Bronchial smooth muscle cell (primary cell): ENCODE data around the gene HCST. TPM values are rescaled to one million over a fixed set of nuclear protein-coding genes. Genes with fewer than 3 reads are reported as not detected.

ENCODE experiments used
- total RNA-seq: library from RNA; depleted of rRNA; stranded (reverse); fragments of >200 nt; gene quantifications from 2 replicates; pipeline ENCODE4 v1.2.1, GENCODE V29; 2014

HCST gene
- total RNA-seq = 2.5 and 3.2 TPM in 2 replicates

GRCh38 chr19:35901854-35902661 is at the start of gene HCST:
TSS of gene HCST (plus strand) at chr19:35902529. CDS start at chr19:35902594, 65 bp downstream.

GRCh38 chr19:35856546-35857149 is 45.7 kb upstream of the HCST start, which contains the start of gene KIRREL2:
TSS of gene KIRREL2 (plus strand) at chr19:35856911. CDS start at chr19:35857120, 209 bp downstream.

GRCh38 chr19:35868172-35868822 is 34.0 kb upstream of the HCST start, which contains the start of gene APLP1:
TSS of gene APLP1 (plus strand) at chr19:35868574. CDS start at chr19:35868637, 63 bp downstream.

GRCh38 chr19:35908010-35908441 is 5.7 kb downstream of the HCST start, which contains the start of gene TYROBP:
TSS of gene TYROBP (minus strand) at chr19:35908295. CDS start at chr19:35908228, 67 bp downstream.

GRCh38 chr19:35935911-35936737 is 33.8 kb downstream of the HCST start, which contains the start of gene LRFN3:
TSS of gene LRFN3 (plus strand) at chr19:35936374. CDS start at chr19:35939426, 3,052 bp downstream.

Other genes with a start within 250 kb of the HCST start
- gene UPK1A, start 236.0 kb upstream of the HCST start, total RNA-seq = not detected in 2 replicates
- not detected in 2 replicates for gene ZBTB32, start 198.0 kb upstream of the HCST start, total RNA-seq
- 2.7 and 6.8 TPM in 2 replicates for gene KMT2B, start 184.5 kb upstream of the HCST start, total RNA-seq
- gene IGFLR1, start 160.1 kb upstream of the HCST start, total RNA-seq = 0.32 and 0.77 TPM in 2 replicates
- gene U2AF1L4, start 157.1 kb upstream of the HCST start, total RNA-seq = 10.7 and 10.9 TPM in 2 replicates
- 9.1 and 11.3 TPM in 2 replicates for gene PSENEN, start 156.9 kb upstream of the HCST start, total RNA-seq
- 11.2 and 11.8 TPM in 2 replicates for gene LIN37, start 154.0 kb upstream of the HCST start, total RNA-seq
- gene HSPB6, start 145.5 kb upstream of the HCST start, total RNA-seq = 96.5 and 248 TPM in 2 replicates
- 2.9 and 3.2 TPM in 2 replicates for gene PROSER3, start 144.4 kb upstream of the HCST start, total RNA-seq
- 5.0 and 7.9 TPM in 2 replicates for gene ARHGAP33, start 127.0 kb upstream of the HCST start, total RNA-seq
- not detected in 2 replicates for gene PRODH2, start 89.7 kb upstream of the HCST start, total RNA-seq
- gene NPHS1, start 50.0 kb upstream of the HCST start, total RNA-seq = 0.16 TPM in 1 of 2 replicates, not detected in the other
- 0.09 TPM in 1 of 2 replicates, not detected in the other for gene KIRREL2, start 45.6 kb upstream of the HCST start, total RNA-seq
- gene APLP1, start 34.0 kb upstream of the HCST start, total RNA-seq = 6.0 and 11.0 TPM in 2 replicates
- 2.2 and 4.9 TPM in 2 replicates for gene NFKBID, start 2.0 kb upstream of the HCST start, total RNA-seq
- gene TYROBP, start 5.8 kb downstream of the HCST start, total RNA-seq = not detected in 2 replicates
- gene LRFN3, start 33.8 kb downstream of the HCST start, total RNA-seq = 1.4 and 1.6 TPM in 2 replicates
- gene SDHAF1, start 92.7 kb downstream of the HCST start, total RNA-seq = 10.5 and 11.5 TPM in 2 replicates
- 0.16 TPM in 1 of 2 replicates, not detected in the other for gene SYNE4, start 106.3 kb downstream of the HCST start, total RNA-seq
- gene ALKBH6, start 111.7 kb downstream of the HCST start, total RNA-seq = 9.3 and 13.6 TPM in 2 replicates
- 13.6 and 25.6 TPM in 2 replicates for gene CLIP3, start 130.3 kb downstream of the HCST start, total RNA-seq
- 0.94 and 1.7 TPM in 2 replicates for gene THAP8, start 151.8 kb downstream of the HCST start, total RNA-seq
- gene WDR62, start 152.4 kb downstream of the HCST start, total RNA-seq = 0.52 and 1.3 TPM in 2 replicates
- gene OVOL3, start 208.6 kb downstream of the HCST start, total RNA-seq = not detected in 2 replicates
- gene POLR2I, start 212.3 kb downstream of the HCST start, total RNA-seq = 98.5 and 125 TPM in 2 replicates
- 267 and 275 TPM in 2 replicates for gene TBCB, start 212.9 kb downstream of the HCST start, total RNA-seq
- 499 and 549 TPM in 2 replicates for gene CAPNS1, start 237.5 kb downstream of the HCST start, total RNA-seq
- 31.8 and 36.7 TPM in 2 replicates for gene COX7A1, start 249.9 kb downstream of the HCST start, total RNA-seq